ENCODE data around the gene PIK3C2B.

DNA sequence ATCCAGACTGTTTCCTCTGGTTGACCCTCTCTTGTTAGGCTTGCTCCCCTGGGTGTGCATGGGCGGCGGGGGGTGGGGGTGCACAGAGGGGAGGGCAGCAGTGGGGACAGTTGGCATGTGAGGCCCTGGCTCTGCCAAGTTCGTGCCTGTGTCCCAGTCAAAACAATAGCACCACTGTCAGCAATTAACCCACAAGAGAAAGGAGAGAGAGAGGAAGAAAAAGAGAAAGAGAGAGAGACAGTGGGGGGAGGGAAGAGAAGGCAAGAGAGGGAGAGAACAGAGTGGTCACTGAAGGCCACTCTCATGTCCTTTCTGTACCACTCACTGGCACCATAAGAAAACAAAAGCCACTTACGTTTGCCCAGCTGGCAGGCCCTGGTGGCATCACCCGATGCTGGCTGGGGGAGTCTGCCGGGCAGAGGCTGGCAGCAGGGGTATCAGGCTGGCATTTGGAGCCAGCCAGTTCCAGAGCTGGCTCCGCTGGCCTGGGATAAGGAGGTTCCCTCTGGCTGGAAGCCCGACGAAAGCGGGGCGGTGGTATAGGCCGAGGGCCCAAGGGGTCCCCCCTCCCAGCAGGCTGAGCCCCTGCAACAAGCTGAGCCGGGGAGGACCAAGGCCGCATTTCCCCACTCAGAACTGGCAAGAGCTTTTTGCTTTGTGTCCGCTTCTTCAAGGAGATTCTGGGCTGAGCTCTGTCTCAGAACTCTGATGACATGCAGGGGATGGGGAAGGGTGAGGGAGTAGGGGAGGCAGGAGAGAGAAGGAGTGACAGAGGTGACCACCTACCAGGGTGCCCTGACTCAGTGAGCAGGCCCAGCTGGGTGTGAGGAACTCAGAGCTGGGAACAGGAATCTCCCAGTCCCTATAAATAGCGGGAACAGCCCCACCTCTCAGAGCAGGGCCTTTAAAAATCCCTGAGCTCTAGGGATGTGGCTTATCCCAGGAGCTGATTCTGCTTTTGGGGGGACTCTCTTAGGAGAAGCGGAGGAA, 27.9 kb downstream of the PIK3C2B start:
- TF ChIP-seq, protein P1, sequence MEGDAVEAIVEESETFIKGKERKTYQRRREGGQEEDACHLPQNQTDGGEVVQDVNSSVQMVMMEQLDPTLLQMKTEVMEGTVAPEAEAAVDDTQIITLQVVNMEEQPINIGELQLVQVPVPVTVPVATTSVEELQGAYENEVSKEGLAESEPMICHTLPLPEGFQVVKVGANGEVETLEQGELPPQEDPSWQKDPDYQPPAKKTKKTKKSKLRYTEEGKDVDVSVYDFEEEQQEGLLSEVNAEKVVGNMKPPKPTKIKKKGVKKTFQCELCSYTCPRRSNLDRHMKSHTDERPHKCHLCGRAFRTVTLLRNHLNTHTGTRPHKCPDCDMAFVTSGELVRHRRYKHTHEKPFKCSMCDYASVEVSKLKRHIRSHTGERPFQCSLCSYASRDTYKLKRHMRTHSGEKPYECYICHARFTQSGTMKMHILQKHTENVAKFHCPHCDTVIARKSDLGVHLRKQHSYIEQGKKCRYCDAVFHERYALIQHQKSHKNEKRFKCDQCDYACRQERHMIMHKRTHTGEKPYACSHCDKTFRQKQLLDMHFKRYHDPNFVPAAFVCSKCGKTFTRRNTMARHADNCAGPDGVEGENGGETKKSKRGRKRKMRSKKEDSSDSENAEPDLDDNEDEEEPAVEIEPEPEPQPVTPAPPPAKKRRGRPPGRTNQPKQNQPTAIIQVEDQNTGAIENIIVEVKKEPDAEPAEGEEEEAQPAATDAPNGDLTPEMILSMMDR (conservative IDR thresholded peaks at IDR 0.05) = no peak
- TF ChIP-seq EZH2 (IDR thresholded peaks at IDR 0.05; ENCODE audit: low read depth) = no peak

Measured in PC-9 (cell line).